ENCODE results near the gene GAS2L2. TPM values are rescaled to one million over a fixed set of nuclear protein-coding genes. Genes with fewer than 3 reads are reported as not detected.

Gene GAS2L2
- total and polyA plus RNA-seq, 8 donors = 0.03 to 0.33 (median 0.08) TPM; not detected in 1

DNA sequence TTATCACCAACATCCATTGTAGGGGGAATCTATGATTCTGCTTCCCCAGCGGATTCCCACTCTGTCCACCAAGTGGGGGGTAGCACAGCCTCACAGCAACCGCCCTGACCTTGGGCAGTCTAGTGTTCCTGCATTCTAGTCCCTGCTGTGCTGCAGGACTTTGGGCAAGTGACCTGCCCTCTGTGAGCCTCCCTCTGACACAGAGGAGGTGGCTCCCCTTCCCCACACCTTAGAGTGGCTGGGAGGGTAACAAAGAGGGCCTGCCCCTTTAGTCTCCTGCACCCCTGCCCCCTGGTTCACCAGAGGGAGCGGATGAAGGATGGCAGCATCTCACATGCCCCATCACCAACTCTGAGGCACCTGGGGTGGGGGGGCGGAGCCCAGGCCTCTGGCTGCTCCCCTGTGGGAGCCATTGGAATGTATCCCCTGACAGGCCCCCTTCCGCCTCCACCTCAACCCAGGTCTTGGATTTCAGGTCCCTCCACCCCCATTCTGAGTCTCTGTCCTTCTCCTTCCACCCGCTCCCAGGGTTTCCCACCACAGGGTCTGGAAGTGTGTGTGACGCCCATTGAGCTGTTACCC is 10.1 kb downstream of the GAS2L2 start:
- DNase-seq (no peak), ATAC-seq (no peak), FAIRE-seq (no peak)
- intact Hi-C loops (cut with DNase I) = loop anchor here in 2 of 3 donors (10.0 kb wide), 2 partner anchors 78 to 128 kb away; no protein-coding TSS in a partner anchor
- no peak overlapping the region for H3K4me3 ChIP-seq
- no peak overlapping the region for H3K27ac ChIP-seq
- H3K27me3 ChIP-seq = peaks cover 0 to 4% (median 0%) of the 10 kb centered on the region in 4 donors
- no peaks in the 10 kb centered on the region for H3K36me3 ChIP-seq
- peaks cover 0 to 6% (median 0%) of the 10 kb centered on the region in 3 donors for H3K4me1 ChIP-seq
- 62 to 64% methylated on average over 7 of the region's 7 CpGs for WGBS, 2 donors
- TF ChIP-seq, protein P1, sequence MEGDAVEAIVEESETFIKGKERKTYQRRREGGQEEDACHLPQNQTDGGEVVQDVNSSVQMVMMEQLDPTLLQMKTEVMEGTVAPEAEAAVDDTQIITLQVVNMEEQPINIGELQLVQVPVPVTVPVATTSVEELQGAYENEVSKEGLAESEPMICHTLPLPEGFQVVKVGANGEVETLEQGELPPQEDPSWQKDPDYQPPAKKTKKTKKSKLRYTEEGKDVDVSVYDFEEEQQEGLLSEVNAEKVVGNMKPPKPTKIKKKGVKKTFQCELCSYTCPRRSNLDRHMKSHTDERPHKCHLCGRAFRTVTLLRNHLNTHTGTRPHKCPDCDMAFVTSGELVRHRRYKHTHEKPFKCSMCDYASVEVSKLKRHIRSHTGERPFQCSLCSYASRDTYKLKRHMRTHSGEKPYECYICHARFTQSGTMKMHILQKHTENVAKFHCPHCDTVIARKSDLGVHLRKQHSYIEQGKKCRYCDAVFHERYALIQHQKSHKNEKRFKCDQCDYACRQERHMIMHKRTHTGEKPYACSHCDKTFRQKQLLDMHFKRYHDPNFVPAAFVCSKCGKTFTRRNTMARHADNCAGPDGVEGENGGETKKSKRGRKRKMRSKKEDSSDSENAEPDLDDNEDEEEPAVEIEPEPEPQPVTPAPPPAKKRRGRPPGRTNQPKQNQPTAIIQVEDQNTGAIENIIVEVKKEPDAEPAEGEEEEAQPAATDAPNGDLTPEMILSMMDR (IDR thresholded peaks at IDR 0.05) = no peak
- H3K9me3 ChIP-seq = no peaks in the 10 kb centered on the region

DNA sequence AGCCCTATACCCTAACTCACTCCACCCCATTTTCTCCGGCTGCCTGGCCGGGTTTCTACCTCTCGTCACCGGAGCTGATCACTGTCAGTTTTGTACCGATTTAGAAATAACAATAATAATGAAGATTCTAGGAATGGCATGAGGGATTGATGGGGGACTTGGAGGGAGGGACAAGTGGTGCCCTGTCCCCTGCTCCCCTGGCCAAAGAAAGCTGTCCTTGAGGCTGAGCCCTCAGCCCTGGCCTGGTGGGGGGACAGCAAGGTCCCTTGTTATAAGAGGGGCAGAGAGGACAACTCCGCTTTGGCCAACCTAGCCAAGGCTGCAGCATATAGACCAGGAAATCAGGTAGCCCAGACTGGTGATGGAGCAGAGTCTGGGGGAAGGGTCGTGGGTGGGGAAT is 10.5 kb downstream of the GAS2L2 start:
- Histone ChIP-seq H3K27me3 (peaks cover 0 to 4% (median 0%) of the 10 kb centered on the region in 4 donors), H3K27ac (no peak overlapping the region), H3K36me3 (no peaks in the 10 kb centered on the region), H3K9me3 (no peaks in the 10 kb centered on the region), H3K4me3 (no peak overlapping the region), H3K4me1 (peaks cover 0 to 6% (median 0%) of the 10 kb centered on the region in 3 donors)
- no peak for DNase-seq
- FAIRE-seq = no peak
- intact Hi-C loops (cut with DNase I) = loop anchor here in 2 of 3 donors (10.0 kb wide), 2 partner anchors 78 to 128 kb away; no protein-coding TSS in a partner anchor
- TF ChIP-seq, protein P1 (IDR thresholded peaks at IDR 0.05) = no peak
- ATAC-seq = no peak
- 60 to 68% methylated on average over 7 of the region's 7 CpGs for WGBS, 2 donors

DNA sequence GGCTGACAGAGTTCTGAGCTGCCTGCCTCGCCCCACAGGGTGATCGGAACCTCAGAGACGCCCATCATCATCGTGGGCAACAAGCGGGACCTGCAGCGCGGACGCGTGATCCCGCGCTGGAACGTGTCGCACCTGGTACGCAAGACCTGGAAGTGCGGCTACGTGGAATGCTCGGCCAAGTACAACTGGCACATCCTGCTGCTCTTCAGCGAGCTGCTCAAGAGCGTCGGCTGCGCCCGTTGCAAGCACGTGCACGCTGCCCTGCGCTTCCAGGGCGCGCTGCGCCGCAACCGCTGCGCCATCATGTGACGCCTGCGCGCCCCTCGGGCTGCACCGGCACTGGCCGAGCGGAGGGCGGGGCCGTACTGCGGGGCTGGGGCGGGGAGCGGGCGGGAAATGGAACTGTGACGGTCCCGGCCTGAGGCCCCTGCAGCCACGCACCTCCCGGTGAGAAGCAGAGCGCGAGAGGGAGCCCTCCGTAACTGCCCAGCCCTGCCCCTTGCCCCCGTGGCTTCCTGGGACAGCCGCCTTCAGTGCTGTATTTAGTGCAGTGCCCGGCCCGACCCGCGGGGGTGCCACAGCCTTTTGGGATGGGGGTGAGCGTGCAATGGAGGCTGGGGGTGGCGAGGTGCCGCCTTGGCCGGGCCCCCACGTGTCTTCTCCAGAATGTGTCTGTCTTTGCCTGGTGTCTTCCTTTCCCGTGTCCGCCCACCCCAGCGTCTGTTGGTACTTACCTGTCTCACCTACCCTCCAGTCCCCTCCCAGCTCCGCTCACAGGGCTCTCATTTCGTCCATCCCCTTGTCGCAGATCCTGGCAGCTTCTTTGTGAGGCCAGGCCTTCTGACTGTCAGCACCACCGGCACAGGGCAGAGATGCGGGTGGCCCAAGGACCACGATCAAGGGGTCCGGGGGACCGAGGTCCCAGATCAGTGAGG is 11.8 kb downstream of the GAS2L2 start:
- FAIRE-seq (no peak), ATAC-seq (peak; percentile 25 to 59 (median 48)), DNase-seq (peak in 1 of 6 donors; percentile 72)
- TF ChIP-seq, protein P1 (IDR thresholded peaks at IDR 0.05) = no peak
- Histone ChIP-seq H3K36me3 (no peaks in the 10 kb centered on the region), H3K4me3 (peak overlapping the region in 1 of 4 donors; percentile 26), H3K27ac (no peak overlapping the region), H3K9me3 (no peaks in the 10 kb centered on the region), H3K4me1 (peaks cover 0 to 6% (median 0%) of the 10 kb centered on the region in 3 donors), H3K27me3 (peaks cover 0 to 4% (median 0%) of the 10 kb centered on the region in 4 donors)
- intact Hi-C loops (cut with DNase I) = loop anchor here in 2 of 3 donors (10.0 kb wide), 2 partner anchors 76 to 126 kb away; no protein-coding TSS in a partner anchor
- WGBS, 2 donors = 16 to 17% methylated on average over 67 to 73 of the region's 73 CpGs

DNA sequence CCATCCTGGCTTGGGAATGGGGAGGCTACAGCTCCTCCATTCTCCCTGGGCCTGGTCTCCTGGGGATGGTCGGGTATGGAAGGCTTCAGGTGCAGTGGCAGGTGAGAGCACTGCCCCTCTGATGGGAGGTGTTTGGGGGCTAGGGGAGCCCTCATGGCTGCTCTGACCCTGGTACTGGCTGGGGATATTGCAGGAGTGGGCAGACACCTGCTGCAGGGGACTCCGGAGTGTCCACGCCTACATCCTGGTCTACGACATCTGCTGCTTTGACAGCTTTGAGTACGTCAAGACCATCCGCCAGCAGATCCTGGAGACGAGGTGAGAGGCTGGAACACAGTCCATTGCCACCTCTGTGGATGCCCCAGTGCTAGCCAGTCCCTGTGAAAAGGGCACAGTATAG is 12.8 kb downstream of the GAS2L2 start:
- intact Hi-C loops (cut with DNase I) = loop anchor here in 2 of 3 donors (10.0 kb wide), 2 partner anchors 75 to 125 kb away; no protein-coding TSS in a partner anchor
- ATAC-seq (no peak), DNase-seq (no peak), FAIRE-seq (no peak)
- TF ChIP-seq, protein P1 (IDR thresholded peaks at IDR 0.05) = no peak
- peaks cover 0 to 6% (median 0%) of the 10 kb centered on the region in 3 donors for H3K4me1 ChIP-seq
- peaks cover 0 to 4% (median 0%) of the 10 kb centered on the region in 4 donors for H3K27me3 ChIP-seq
- no peak overlapping the region for H3K4me3 ChIP-seq
- no peak overlapping the region for H3K27ac ChIP-seq
- WGBS, 2 donors = 69 to 80% methylated on average over 7 of the region's 7 CpGs
- H3K9me3 ChIP-seq = no peaks in the 10 kb centered on the region
- no peaks in the 10 kb centered on the region for H3K36me3 ChIP-seq

Measured in pancreas (tissue), 10 donors.